SH-SY5Y (cell line): Measurements from ENCODE around the gene AKAP12.

Source experiments
- GATA2 ChIP-seq: IDR thresholded peaks from 2 replicates; pipeline ENCODE4 v1.6.1; 2011; ENCODE audit warnings: mild to moderate bottlenecking, low read depth, low read length
- GATA3 ChIP-seq: IDR thresholded peaks from 2 replicates; pipeline ENCODE4 v1.6.1; 2011; ENCODE audit warnings: low read depth, mild to moderate bottlenecking, low read length, moderate library complexity

- TF ChIP-seq GATA2, result no peak
- no peak for TF ChIP-seq GATA3
Observed at GRCh38 chr6:151317103-151317994, 77.6 kb downstream of the AKAP12 start.
